ENCODE data around the gene ZNF69.
"Not testable (repeated sequence)": the region's sequence is repeated elsewhere in the genome, so short reads cannot be mapped to it uniquely, and the experiment has no call there.

The ZNF69 gene

GRCh38 chr19:11887611-11888531 is at the start of gene ZNF69:
ZNF69 (plus strand) TSS chr19:11887782; CDS start chr19:11887924, 142 bp downstream.
- H3K4me3 Mint-ChIP-seq, result peak within 1 kb of the TSS; percentile 92 to 98 (median 96)
- peaks cover 22% of the 10 kb centered on the region for H3K9me3 Mint-ChIP-seq
- no peak for TF ChIP-seq CTCF (IDR thresholded peaks at IDR 0.05; ENCODE audit: unreplicated experiment in 3 of 3)
- peaks cover 53% of the 10 kb centered on the region for H3K36me3 Mint-ChIP-seq (ENCODE audit: low read depth)
- H3K27ac Mint-ChIP-seq, result peak within 1 kb of the TSS; percentile 97 to 99 (median 98)
- H3K4me1 Mint-ChIP-seq, result peaks cover 29% of the 10 kb centered on the region
- H3K27me3 Mint-ChIP-seq (ENCODE audit: low read depth), result peaks cover 4% of the 10 kb centered on the region

GRCh38 chr19:11843722-11844121 is 43.9 kb upstream of the ZNF69 start:
- Mint-ChIP-seq H3K9me3 (peaks cover 28% of the 10 kb centered on the region), H3K4me1 (no peaks in the 10 kb centered on the region), H3K27ac (no peak overlapping the region), H3K36me3 (ENCODE audit: low read depth) (peaks cover 8% of the 10 kb centered on the region), H3K4me3 (no peak overlapping the region), H3K27me3 (ENCODE audit: low read depth) (peaks cover 3% of the 10 kb centered on the region)
- TF ChIP-seq CTCF (IDR thresholded peaks at IDR 0.05; ENCODE audit: unreplicated experiment in 3 of 3), result no peak

GRCh38 chr19:11847615-11848014 is 40.0 kb upstream of the ZNF69 start:
- not testable (repeated sequence) for H3K4me3 Mint-ChIP-seq; H3K4me1 Mint-ChIP-seq; H3K36me3 Mint-ChIP-seq (ENCODE audit: low read depth); H3K27ac Mint-ChIP-seq; H3K27me3 Mint-ChIP-seq (ENCODE audit: low read depth)
- peaks cover 26% of the 10 kb centered on the region for H3K9me3 Mint-ChIP-seq

- H3K4me3 Mint-ChIP-seq, result no peak overlapping the region
- TF ChIP-seq CTCF (IDR thresholded peaks at IDR 0.05; ENCODE audit: unreplicated experiment in 3 of 3), result no peak
- no peaks in the 10 kb centered on the region for H3K4me1 Mint-ChIP-seq
- H3K36me3 Mint-ChIP-seq (ENCODE audit: low read depth), result peaks cover 4% of the 10 kb centered on the region
- no peak overlapping the region for H3K27ac Mint-ChIP-seq
- peaks cover 23% of the 10 kb centered on the region for H3K9me3 Mint-ChIP-seq
- H3K27me3 Mint-ChIP-seq (ENCODE audit: low read depth), result peaks cover 7% of the 10 kb centered on the region
Measured at GRCh38 chr19:11848200-11848593, 39.4 kb upstream of the ZNF69 start.

- Mint-ChIP-seq H3K4me1 (no peaks in the 10 kb centered on the region), H3K27ac (no peak within 1 kb of the TSS), H3K36me3 (ENCODE audit: low read depth) (peaks cover 4% of the 10 kb centered on the region), H3K27me3 (ENCODE audit: low read depth) (peaks cover 7% of the 10 kb centered on the region), H3K4me3 (peak within 1 kb of the TSS in 1 of 3 experiments; percentile 14), H3K9me3 (peaks cover 19% of the 10 kb centered on the region)
- no peak for TF ChIP-seq CTCF (IDR thresholded peaks at IDR 0.05; ENCODE audit: unreplicated experiment in 3 of 3)
Measured at GRCh38 chr19:11848594-11849469, 38.8 kb upstream of the ZNF69 start, which contains the start of gene ZNF439. ZNF439 (plus strand) TSS chr19:11848726; CDS start chr19:11848868, 142 bp downstream.

GRCh38 chr19:11850289-11850688 is 37.3 kb upstream of the ZNF69 start:
- H3K4me3 Mint-ChIP-seq; H3K27ac Mint-ChIP-seq; H3K4me1 Mint-ChIP-seq; H3K36me3 Mint-ChIP-seq (ENCODE audit: low read depth); H3K27me3 Mint-ChIP-seq (ENCODE audit: low read depth): not testable (repeated sequence)
- peaks cover 23% of the 10 kb centered on the region for H3K9me3 Mint-ChIP-seq

Measured in nephron (organoid).